Ovary (tissue), 9 donors: Measurements from ENCODE around the gene GMPPB. TPM values are rescaled to one million over a fixed set of nuclear protein-coding genes. Genes with fewer than 3 reads are reported as not detected.

ENCODE experiments used
- DNase-seq, 5 donors: peaks; one replicate each; pipeline ENCODE4 v3.0.0-alpha.2; 2019 to 2020
- H3K27ac ChIP-seq, 2 donors: fragments of 200-600 bp; one replicate each; pipeline versions ENCODE4 v1.5.1 to v1.8.0; 2019 to 2022
- H3K27me3 ChIP-seq: fragments of 200-600 bp; one replicate; pipeline ENCODE4 v1.8.0; 2022
- H3K36me3 ChIP-seq: fragments of 200-600 bp; sonication (generic); one replicate; pipeline ENCODE4 v1.5.1; 2019
- H3K4me1 ChIP-seq: one replicate; pipeline ENCODE4 v1.8.1; 2013; ENCODE audit warnings: mild to moderate bottlenecking, moderate library complexity; ENCODE audit not compliant: insufficient read depth
- H3K4me3 ChIP-seq: fragments of 200-600 bp; sonication (generic); one replicate; pipeline ENCODE4 v1.5.1; 2017
- H3K9me3 ChIP-seq, 2 donors: fragments of 200-600 bp in 1 of 2; sonication (generic) in 1 of 2; one replicate each; pipeline versions ENCODE4 v1.5.1 to v1.8.1; 2013 to 2019; ENCODE audit warnings: mild to moderate bottlenecking in 1 of 2, moderate library complexity in 1 of 2
- EP300 ChIP-seq: sonication (generic); formaldehyde crosslinking; IDR thresholded peaks from one replicate; pipeline ENCODE4 v1.6.1; 2017; ENCODE audit warnings: antibody characterized with exemption
- POLR2A ChIP-seq: fragments of 450-650 bp; IDR thresholded peaks from one replicate; pipeline ENCODE4 v1.6.1; 2017; ENCODE audit warnings: antibody characterized with exemption, mild to moderate bottlenecking, moderate library complexity
- WGBS, 3 donors: extraction: QIAGEN DNeasy Blood & Tissue Kit in 1 of 3; methylation state at CpG; one replicate each; pipeline versions ENCODE4 v1.1.5 to v1.1.7; 2013 to 2017; 5-methylcytosine and 5-hydroxymethylcytosine counted together
- intact Hi-C, 4 donors: fragments of 100-400 bp; cut with DNase I; formaldehyde crosslinking; loops; one replicate each; pipeline versions ENCODE4 v1.11.0 to v1.15.1; 2022 to 2023
- polyA plus RNA-seq, 2 donors: library from polyadenylated mRNA; stranded (reverse); fragments of 200-250 nt in 1 of 2; fragments of 350-450 nt in 1 of 2; fragmentation: Illumina TruSeq in 1 of 2; extraction: RNeasy Lipid Tissue Mini Kit (QIAGEN cat#74804) in 1 of 2; gene quantifications; one replicate each; pipeline ENCODE4 v1.2.3, GENCODE V29; 2013 to 2014
- total RNA-seq, 7 donors: library from RNA; depleted of rRNA in 2 of 7; stranded (reverse); fragments of >200 nt in 2 of 7; fragmentation: NEBNext Ultra II Directional in 3 of 7; extraction: Animal tissue kit (Norgen Biotek cat#: 25700) in 3 of 7; gene quantifications; one replicate each; pipeline versions ENCODE4 v1.1.0 to v1.2.4, GENCODE V29; 2016 to 2023
- TF ChIP-seq, protein P1 (sequence below), 3 donors: fragments of 450-650 bp in 2 of 3; fragments of 200-600 bp in 1 of 3; IDR thresholded peaks; one replicate each; pipeline versions ENCODE4 v1.5.1 to v1.8.0; 2016 to 2022; ENCODE audit warnings: antibody characterized with exemption in 3 of 3, mild to moderate bottlenecking in 1 of 3
- donor health status: DM: no; HTN: no; CAD: no; lungs with moderate emphysema.
- donor health status: DM: no; HTN: no; CAD: no.
- donor health status: Bipolar disorder and iron deficiency.
- donor health status: DM: yes; HTN: yes; CAD: no.
- donor health status: DM: no; HTN: no; CAD: no.
- donor health status: DM: yes; HTN: yes; CAD: no.

Gene GMPPB
- total and polyA plus RNA-seq, 9 donors = 4.7 to 38.5 (median 25.7) TPM

- TF ChIP-seq, protein P1, sequence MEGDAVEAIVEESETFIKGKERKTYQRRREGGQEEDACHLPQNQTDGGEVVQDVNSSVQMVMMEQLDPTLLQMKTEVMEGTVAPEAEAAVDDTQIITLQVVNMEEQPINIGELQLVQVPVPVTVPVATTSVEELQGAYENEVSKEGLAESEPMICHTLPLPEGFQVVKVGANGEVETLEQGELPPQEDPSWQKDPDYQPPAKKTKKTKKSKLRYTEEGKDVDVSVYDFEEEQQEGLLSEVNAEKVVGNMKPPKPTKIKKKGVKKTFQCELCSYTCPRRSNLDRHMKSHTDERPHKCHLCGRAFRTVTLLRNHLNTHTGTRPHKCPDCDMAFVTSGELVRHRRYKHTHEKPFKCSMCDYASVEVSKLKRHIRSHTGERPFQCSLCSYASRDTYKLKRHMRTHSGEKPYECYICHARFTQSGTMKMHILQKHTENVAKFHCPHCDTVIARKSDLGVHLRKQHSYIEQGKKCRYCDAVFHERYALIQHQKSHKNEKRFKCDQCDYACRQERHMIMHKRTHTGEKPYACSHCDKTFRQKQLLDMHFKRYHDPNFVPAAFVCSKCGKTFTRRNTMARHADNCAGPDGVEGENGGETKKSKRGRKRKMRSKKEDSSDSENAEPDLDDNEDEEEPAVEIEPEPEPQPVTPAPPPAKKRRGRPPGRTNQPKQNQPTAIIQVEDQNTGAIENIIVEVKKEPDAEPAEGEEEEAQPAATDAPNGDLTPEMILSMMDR (IDR thresholded peaks at IDR 0.05) = no peak
- TF ChIP-seq EP300 (no peak), POLR2A (no peak)
- Histone ChIP-seq H3K36me3 (no peaks in the 10 kb centered on the region), H3K27ac (no peak overlapping the region), H3K27me3 (no peaks in the 10 kb centered on the region), H3K9me3 (no peaks in the 10 kb centered on the region), H3K4me1 (peaks cover 14% of the 10 kb centered on the region), H3K4me3 (no peak overlapping the region)
- DNase-seq = peak in 2 of 5 donors; percentile 17 to 40
- intact Hi-C loops = loop anchor here in 1 of 4 donors (5.0 kb wide), 1 partner anchor 66 kb away; the partner anchor contains the start of gene IP6K1
- 46 to 56% (median 53%) methylated on average over 4 of the region's 4 CpGs for WGBS, 3 donors
These were observed 2.7 kb downstream of the GMPPB start for GRCh38 chr3:49720855-49721595.

- no peaks in the 10 kb centered on the region for H3K27me3 ChIP-seq
- intact Hi-C loops = loop anchor here in 1 of 4 donors (10.0 kb wide), 1 partner anchor 125 kb away; no protein-coding TSS in a partner anchor
- peak within 1 kb of the TSS in 1 of 2 donors; percentile 42 for H3K27ac ChIP-seq
- WGBS, 3 donors = 1% methylated on average over 37 to 50 of the region's 50 CpGs
- no peaks in the 10 kb centered on the region for H3K9me3 ChIP-seq
- DNase-seq = peak; percentile 94 to 97 (median 96)
- H3K4me3 ChIP-seq = peak within 1 kb of the TSS; percentile 45
- no peaks in the 10 kb centered on the region for H3K36me3 ChIP-seq
- no peak for TF ChIP-seq EP300
- TF ChIP-seq, protein P1 (IDR thresholded peaks at IDR 0.05) = peak in 2 of 3 donors; percentile 67 to 78
- peak; percentile 67 for TF ChIP-seq POLR2A
- peaks cover 12% of the 10 kb centered on the region for H3K4me1 ChIP-seq
These were observed 4.4 kb downstream of the GMPPB start, which contains the start of gene AMIGO3 for GRCh38 chr3:49719214-49719884. Gene AMIGO3, minus strand, starts transcription at chr3:49719684. Its CDS starts 219 bp downstream, at chr3:49719465.

GRCh38 chr3:49718858-49719213, 4.9 kb downstream of the GMPPB start:
- Histone ChIP-seq H3K27ac (no peak overlapping the region), H3K36me3 (no peaks in the 10 kb centered on the region), H3K4me3 (peak overlapping the region; percentile 45), H3K4me1 (peaks cover 12% of the 10 kb centered on the region), H3K9me3 (no peaks in the 10 kb centered on the region), H3K27me3 (no peaks in the 10 kb centered on the region)
- 3 to 7% (median 6%) methylated on average over 33 of the region's 33 CpGs for WGBS, 3 donors
- intact Hi-C loops = loop anchor here in 1 of 4 donors (10.0 kb wide), 1 partner anchor 126 kb away; no protein-coding TSS in a partner anchor
- DNase-seq = peak in 1 of 5 donors; percentile 31
- TF ChIP-seq POLR2A (no peak), EP300 (no peak)
- TF ChIP-seq, protein P1 (IDR thresholded peaks at IDR 0.05) = no peak

DNA sequence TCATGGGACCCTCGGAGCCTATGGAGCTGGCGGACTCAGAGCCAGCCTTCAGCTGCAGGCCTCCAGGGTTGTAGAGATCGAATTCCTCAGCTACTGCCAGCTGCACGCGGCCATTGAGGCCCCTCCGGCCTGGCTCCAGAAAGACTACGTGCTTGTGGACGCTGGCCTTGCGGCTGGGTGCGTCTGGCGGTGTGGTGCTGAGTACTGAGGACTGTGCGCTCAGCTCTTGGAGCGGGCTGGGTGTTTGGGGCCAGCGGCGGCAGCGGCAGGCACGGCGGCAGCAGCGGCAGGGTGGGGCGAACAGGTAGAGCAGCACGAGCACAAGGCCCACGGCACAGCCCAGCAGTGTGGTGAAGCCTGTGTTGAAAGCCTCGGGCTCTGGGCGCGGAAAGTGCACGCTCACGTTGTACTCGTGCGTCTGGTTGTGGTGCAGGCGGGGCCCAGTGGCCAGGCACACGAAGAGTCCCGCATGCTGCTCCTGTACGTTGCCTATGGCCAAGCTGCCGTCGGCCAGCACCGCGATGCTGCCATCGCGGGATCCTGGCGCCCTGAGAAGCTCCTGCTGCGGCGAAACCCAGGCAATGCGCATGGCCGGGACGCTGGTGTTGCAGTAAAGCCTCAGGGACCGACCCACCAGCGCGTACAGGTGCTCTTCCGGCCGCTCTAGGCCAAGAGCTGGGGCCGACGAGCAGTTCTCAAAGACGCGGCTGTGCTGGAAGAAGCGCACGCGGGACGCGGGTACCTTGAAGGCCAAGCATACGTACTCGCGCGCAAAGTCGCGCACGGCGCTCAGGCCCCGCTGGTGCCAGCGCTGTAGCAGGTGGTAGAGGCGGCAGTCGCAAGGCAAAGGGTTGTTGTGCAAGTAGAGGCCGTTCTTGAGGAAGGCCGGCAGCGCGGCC, 5.5 kb downstream of the GMPPB start:
- Histone ChIP-seq H3K36me3 (no peaks in the 10 kb centered on the region), H3K27ac (no peak overlapping the region), H3K4me1 (peaks cover 12% of the 10 kb centered on the region), H3K4me3 (no peak overlapping the region), H3K9me3 (no peaks in the 10 kb centered on the region), H3K27me3 (no peaks in the 10 kb centered on the region)
- intact Hi-C loops = loop anchor here in 1 of 4 donors (10.0 kb wide), 1 partner anchor 127 kb away; no protein-coding TSS in a partner anchor
- peak in 2 of 5 donors; percentile 24 to 41 for DNase-seq
- TF ChIP-seq POLR2A (no peak), EP300 (no peak)
- TF ChIP-seq, protein P1 (IDR thresholded peaks at IDR 0.05) = no peak
- 50 to 71% (median 66%) methylated on average over 66 to 75 of the region's 75 CpGs for WGBS, 3 donors
